ENCODE results near the gene BCL2A1.

- TF ChIP-seq CTCF (IDR thresholded peaks at IDR 0.05) (no peak), POLR2A (IDR thresholded peaks at IDR 0.05) (no peak)
Observed at GRCh38 chr15:79932447-79932846, 38.5 kb downstream of the BCL2A1 start.
